ENCODE measurements around the gene CLDN16.

The CLDN16 gene

GRCh38 chr3:190424478-190425439 is 36.8 kb downstream of the CLDN16 start:
- no peaks in the 10 kb centered on the region for H3K9me3 ChIP-seq (ENCODE audit: control insufficient read depth, insufficient read depth, low read length)
- H3K4me1 ChIP-seq (ENCODE audit: control insufficient read depth, insufficient read depth, low read length): no peaks in the 10 kb centered on the region
- no peaks in the 10 kb centered on the region for H3K27me3 ChIP-seq (ENCODE audit: control insufficient read depth, insufficient read depth, low read length)
- H3K36me3 ChIP-seq (ENCODE audit: control insufficient read depth, insufficient read depth, low read length): no peaks in the 10 kb centered on the region
- H3K4me3 ChIP-seq (ENCODE audit: low read depth, low read length): no peak overlapping the region
- no peak overlapping the region for H3K9ac ChIP-seq (ENCODE audit: low read depth, low read length)

- no peak overlapping the region for H3K9ac ChIP-seq (ENCODE audit: low read depth, low read length)
- no peaks in the 10 kb centered on the region for H3K36me3 ChIP-seq (ENCODE audit: control insufficient read depth, insufficient read depth, low read length)
- no peaks in the 10 kb centered on the region for H3K27me3 ChIP-seq (ENCODE audit: control insufficient read depth, insufficient read depth, low read length)
- H3K4me1 ChIP-seq (ENCODE audit: control insufficient read depth, insufficient read depth, low read length): no peaks in the 10 kb centered on the region
- H3K9me3 ChIP-seq (ENCODE audit: control insufficient read depth, insufficient read depth, low read length): no peaks in the 10 kb centered on the region
- H3K4me3 ChIP-seq (ENCODE audit: low read depth, low read length): no peak overlapping the region
These were observed 37.9 kb downstream of the CLDN16 start for GRCh38 chr3:190425833-190426232.

- Histone ChIP-seq H3K9me3 (ENCODE audit: control insufficient read depth, insufficient read depth, low read length) (no peaks in the 10 kb centered on the region), H3K9ac (ENCODE audit: low read depth, low read length) (no peak overlapping the region), H3K4me1 (ENCODE audit: control insufficient read depth, insufficient read depth, low read length) (no peaks in the 10 kb centered on the region), H3K4me3 (ENCODE audit: low read depth, low read length) (no peak overlapping the region), H3K27me3 (ENCODE audit: control insufficient read depth, insufficient read depth, low read length) (no peaks in the 10 kb centered on the region), H3K36me3 (ENCODE audit: control insufficient read depth, insufficient read depth, low read length) (no peaks in the 10 kb centered on the region)
These were observed 39.0 kb downstream of the CLDN16 start for GRCh38 chr3:190426806-190427507.

- no peaks in the 10 kb centered on the region for H3K4me1 ChIP-seq (ENCODE audit: control insufficient read depth, insufficient read depth, low read length)
- H3K9me3 ChIP-seq (ENCODE audit: control insufficient read depth, insufficient read depth, low read length): no peaks in the 10 kb centered on the region
- no peak overlapping the region for H3K9ac ChIP-seq (ENCODE audit: low read depth, low read length)
- no peak overlapping the region for H3K4me3 ChIP-seq (ENCODE audit: low read depth, low read length)
- no peaks in the 10 kb centered on the region for H3K36me3 ChIP-seq (ENCODE audit: control insufficient read depth, insufficient read depth, low read length)
- H3K27me3 ChIP-seq (ENCODE audit: control insufficient read depth, insufficient read depth, low read length): no peaks in the 10 kb centered on the region
These were observed 41.7 kb downstream of the CLDN16 start for GRCh38 chr3:190429681-190430080.

- Histone ChIP-seq H3K36me3 (ENCODE audit: control insufficient read depth, insufficient read depth, low read length) (no peaks in the 10 kb centered on the region), H3K9me3 (ENCODE audit: control insufficient read depth, insufficient read depth, low read length) (no peaks in the 10 kb centered on the region), H3K4me1 (ENCODE audit: control insufficient read depth, insufficient read depth, low read length) (no peaks in the 10 kb centered on the region), H3K4me3 (ENCODE audit: low read depth, low read length) (no peak overlapping the region), H3K9ac (ENCODE audit: low read depth, low read length) (no peak overlapping the region), H3K27me3 (ENCODE audit: control insufficient read depth, insufficient read depth, low read length) (no peaks in the 10 kb centered on the region)
These were observed 42.9 kb downstream of the CLDN16 start for GRCh38 chr3:190430906-190431305.

GRCh38 chr3:190432216-190432615 is 44.3 kb downstream of the CLDN16 start:
- Histone ChIP-seq H3K9me3 (ENCODE audit: control insufficient read depth, insufficient read depth, low read length) (no peaks in the 10 kb centered on the region), H3K4me1 (ENCODE audit: control insufficient read depth, insufficient read depth, low read length) (no peaks in the 10 kb centered on the region), H3K9ac (ENCODE audit: low read depth, low read length) (no peak overlapping the region), H3K36me3 (ENCODE audit: control insufficient read depth, insufficient read depth, low read length) (no peaks in the 10 kb centered on the region), H3K27me3 (ENCODE audit: control insufficient read depth, insufficient read depth, low read length) (no peaks in the 10 kb centered on the region), H3K4me3 (ENCODE audit: low read depth, low read length) (no peak overlapping the region)

- H3K4me1 ChIP-seq (ENCODE audit: control insufficient read depth, insufficient read depth, low read length): no peaks in the 10 kb centered on the region
- no peaks in the 10 kb centered on the region for H3K36me3 ChIP-seq (ENCODE audit: control insufficient read depth, insufficient read depth, low read length)
- H3K9me3 ChIP-seq (ENCODE audit: control insufficient read depth, insufficient read depth, low read length): no peaks in the 10 kb centered on the region
- no peak overlapping the region for H3K4me3 ChIP-seq (ENCODE audit: low read depth, low read length)
- H3K27me3 ChIP-seq (ENCODE audit: control insufficient read depth, insufficient read depth, low read length): no peaks in the 10 kb centered on the region
- no peak overlapping the region for H3K9ac ChIP-seq (ENCODE audit: low read depth, low read length)
These were observed 45.7 kb downstream of the CLDN16 start for GRCh38 chr3:190433626-190434025.

GRCh38 chr3:190435618-190436017 is 47.7 kb downstream of the CLDN16 start:
- no peak overlapping the region for H3K9ac ChIP-seq (ENCODE audit: low read depth, low read length)
- no peaks in the 10 kb centered on the region for H3K27me3 ChIP-seq (ENCODE audit: control insufficient read depth, insufficient read depth, low read length)
- H3K4me3 ChIP-seq (ENCODE audit: low read depth, low read length): no peak overlapping the region
- no peaks in the 10 kb centered on the region for H3K9me3 ChIP-seq (ENCODE audit: control insufficient read depth, insufficient read depth, low read length)
- no peaks in the 10 kb centered on the region for H3K4me1 ChIP-seq (ENCODE audit: control insufficient read depth, insufficient read depth, low read length)
- no peaks in the 10 kb centered on the region for H3K36me3 ChIP-seq (ENCODE audit: control insufficient read depth, insufficient read depth, low read length)

GRCh38 chr3:190436331-190436730 is 48.4 kb downstream of the CLDN16 start:
- H3K9me3 ChIP-seq (ENCODE audit: control insufficient read depth, insufficient read depth, low read length): no peaks in the 10 kb centered on the region
- no peak overlapping the region for H3K9ac ChIP-seq (ENCODE audit: low read depth, low read length)
- no peak overlapping the region for H3K4me3 ChIP-seq (ENCODE audit: low read depth, low read length)
- no peaks in the 10 kb centered on the region for H3K4me1 ChIP-seq (ENCODE audit: control insufficient read depth, insufficient read depth, low read length)
- no peaks in the 10 kb centered on the region for H3K27me3 ChIP-seq (ENCODE audit: control insufficient read depth, insufficient read depth, low read length)
- no peaks in the 10 kb centered on the region for H3K36me3 ChIP-seq (ENCODE audit: control insufficient read depth, insufficient read depth, low read length)

- Histone ChIP-seq H3K27me3 (ENCODE audit: control insufficient read depth, insufficient read depth, low read length) (no peaks in the 10 kb centered on the region), H3K4me1 (ENCODE audit: control insufficient read depth, insufficient read depth, low read length) (no peaks in the 10 kb centered on the region), H3K4me3 (ENCODE audit: low read depth, low read length) (no peak overlapping the region), H3K36me3 (ENCODE audit: control insufficient read depth, insufficient read depth, low read length) (no peaks in the 10 kb centered on the region), H3K9me3 (ENCODE audit: control insufficient read depth, insufficient read depth, low read length) (no peaks in the 10 kb centered on the region), H3K9ac (ENCODE audit: low read depth, low read length) (no peak overlapping the region)
These were observed 54.3 kb downstream of the CLDN16 start for GRCh38 chr3:190442240-190442639.

GRCh38 chr3:190443257-190443656 is 55.3 kb downstream of the CLDN16 start:
- Histone ChIP-seq H3K9me3 (ENCODE audit: control insufficient read depth, insufficient read depth, low read length) (no peaks in the 10 kb centered on the region), H3K36me3 (ENCODE audit: control insufficient read depth, insufficient read depth, low read length) (no peaks in the 10 kb centered on the region), H3K4me1 (ENCODE audit: control insufficient read depth, insufficient read depth, low read length) (no peaks in the 10 kb centered on the region), H3K4me3 (ENCODE audit: low read depth, low read length) (no peak overlapping the region), H3K27me3 (ENCODE audit: control insufficient read depth, insufficient read depth, low read length) (no peaks in the 10 kb centered on the region), H3K9ac (ENCODE audit: low read depth, low read length) (no peak overlapping the region)

- H3K9ac ChIP-seq (ENCODE audit: low read depth, low read length): no peak overlapping the region
- H3K27me3 ChIP-seq (ENCODE audit: control insufficient read depth, insufficient read depth, low read length): no peaks in the 10 kb centered on the region
- H3K4me1 ChIP-seq (ENCODE audit: control insufficient read depth, insufficient read depth, low read length): no peaks in the 10 kb centered on the region
- no peak overlapping the region for H3K4me3 ChIP-seq (ENCODE audit: low read depth, low read length)
- H3K9me3 ChIP-seq (ENCODE audit: control insufficient read depth, insufficient read depth, low read length): no peaks in the 10 kb centered on the region
- H3K36me3 ChIP-seq (ENCODE audit: control insufficient read depth, insufficient read depth, low read length): no peaks in the 10 kb centered on the region
These were observed 56.0 kb downstream of the CLDN16 start for GRCh38 chr3:190444006-190444405.

Measured in iPS-15b (cell line).